K562 (cell line): ENCODE results near the gene RHD. TPM values are rescaled to one million over a fixed set of nuclear protein-coding genes. Genes with fewer than 3 reads are reported as not detected.

Experiments
- ATAC-seq: fragments of 200-7000 bp; cut with Tn5 transposase; 3 replicates; pipeline ENCODE4 v1.9.1; 2020; ENCODE audit warnings: moderate library complexity
- BruUV-seq: library from RNA; stranded (reverse); fragments of 400-500 nt; replicated peaks from 2 replicates; lab custom pipeline; 2021; lab: Mats Ljungman, UMichigan
- CTCF ChIA-PET: fragments of 300-600 bp; formaldehyde crosslinking; extraction: SDS; loops from one replicate; lab custom pipeline; 2021; ENCODE audit warnings: low intra/inter-chr PET ratio; lab: Yijun Ruan, JAX
- POLR2A ChIA-PET: fragments of 300-600, 350-650 bp; sonication (Branson Sonifier 250); formaldehyde crosslinking; extraction: SDS; loops from one replicate; lab custom pipeline; 2021; ENCODE audit warnings: antibody characterized with exemption, inconsistent platforms; lab: Yijun Ruan, JAX
- DNase-seq, 4 experiments: peaks; one replicate each; pipeline versions ENCODE4 v3.0.0 to v3.0.0-alpha.2; 2011 to 2018; ENCODE audit warnings: low spot score in 3 of 4, mixed read lengths in 3 of 4; ENCODE audit errors: extremely low read depth in 1 of 4
- FAIRE-seq: peaks from 2 replicates; lab custom pipeline; 2011; peaks lifted over from hg19 to GRCh38; lab: Jason Lieb, UNC
- H2AFZ ChIP-seq: 2 replicates; pipeline ENCODE4 v1.6.0; 2011; ENCODE audit warnings: low read depth, low read length, control low read depth, inconsistent platforms
- H3K27ac ChIP-seq: fragments of 200-600 bp; 3 replicates; pipeline ENCODE4 v1.8.0; 2011; ENCODE audit warnings: low read depth, mild to moderate bottlenecking, control low read depth, inconsistent platforms, low read length, moderate library complexity, mixed read lengths; ENCODE audit errors: extremely low read depth
- H3K27me3 ChIP-seq, 2 experiments: fragments of 300-600 bp in 1 of 2; 2 replicates in 1 of 2; 3 replicates in 1 of 2; pipeline versions ENCODE4 v1.6.0 to v1.8.0; 2011; ENCODE audit warnings: inconsistent platforms in 2 of 2, low read length in 2 of 2, mild to moderate bottlenecking in 1 of 2, mixed read lengths in 1 of 2, moderate library complexity in 1 of 2; ENCODE audit not compliant: control insufficient read depth in 2 of 2, insufficient read depth in 2 of 2
- H3K36me3 ChIP-seq: fragments of 300-600 bp; 3 replicates; pipeline ENCODE4 v1.8.0; 2011; ENCODE audit warnings: mild to moderate bottlenecking, low read length, inconsistent platforms; ENCODE audit not compliant: control insufficient read depth, insufficient read depth
- H3K4me1 ChIP-seq, 2 experiments: fragments of 200-600 bp in 1 of 2; replicated peaks in 1 of 2; 2 replicates in 1 of 2; 3 replicates in 1 of 2; pipeline versions ENCODE4 v1.5.1 to v1.8.0; 2011; ENCODE audit warnings: inconsistent platforms in 2 of 2, low read length in 2 of 2, mild to moderate bottlenecking in 1 of 2, mixed read lengths in 1 of 2, moderate library complexity in 1 of 2; ENCODE audit not compliant: control insufficient read depth in 2 of 2, insufficient read depth in 2 of 2
- H3K4me2 ChIP-seq: 2 replicates; pipeline ENCODE4 v1.6.1; 2011; ENCODE audit warnings: low read length, control low read depth, inconsistent platforms, mixed read lengths; ENCODE audit not compliant: insufficient read depth
- H3K4me3 ChIP-seq: fragments of 200-600 bp; sonication (generic), shearing (Covaris generic); 2 replicates; pipeline ENCODE4 v1.5.1; 2016; ENCODE audit warnings: control low read depth, inconsistent platforms
- H3K79me2 ChIP-seq: fragments of 200-600 bp; 3 replicates; pipeline ENCODE4 v1.8.0; 2011; ENCODE audit warnings: low read length, inconsistent platforms; ENCODE audit not compliant: control insufficient read depth, insufficient read depth
- H3K9ac ChIP-seq, 2 experiments: 2 replicates each; pipeline versions ENCODE4 v1.6.0 to v1.6.1; 2011; ENCODE audit warnings: low read depth in 2 of 2, low read length in 2 of 2, control low read depth in 1 of 2, inconsistent platforms in 1 of 2, mild to moderate bottlenecking in 1 of 2, mixed read lengths in 1 of 2; ENCODE audit not compliant: insufficient read depth in 1 of 2
- H3K9me1 ChIP-seq: one replicate; pipeline ENCODE4 v1.6.0; 2011; ENCODE audit warnings: inconsistent platforms, mild to moderate bottlenecking, low read length, moderate library complexity; ENCODE audit not compliant: control insufficient read depth, insufficient read depth
- H3K9me3 ChIP-seq: replicated peaks from 2 replicates; pipeline ENCODE4 v1.5.1; 2011; ENCODE audit warnings: low read depth, low read length, inconsistent platforms; ENCODE audit not compliant: control insufficient read depth, insufficient read depth
- H4K20me1 ChIP-seq: replicated peaks from 2 replicates; pipeline ENCODE4 v1.6.1; 2011; ENCODE audit warnings: low read length, inconsistent platforms, mixed read lengths; ENCODE audit not compliant: control insufficient read depth, insufficient read depth
- ARID1B ChIP-seq: fragments of 450-650 bp; IDR thresholded peaks from 2 replicates; pipeline ENCODE4 v1.6.1; 2016; ENCODE audit warnings: antibody characterized with exemption, mild to moderate bottlenecking, inconsistent platforms
- CC2D1A ChIP-seq: fragments of 450-650 bp; IDR thresholded peaks from 2 replicates; pipeline ENCODE4 v1.6.1; 2017; ENCODE audit warnings: mild to moderate bottlenecking
- CREM ChIP-seq: IDR thresholded peaks from 2 replicates; pipeline ENCODE4 v1.6.1; 2014; ENCODE audit warnings: antibody characterized with exemption, low read depth
- ETV1 ChIP-seq: fragments of 450-650 bp; conservative IDR thresholded peaks from 2 replicates; pipeline ENCODE4 v1.6.1; 2016; ENCODE audit warnings: missing genetic modification characterization, control low read depth, low read depth, missing compliant biosample characterization
- ETV5 ChIP-seq: sonication (generic); formaldehyde crosslinking; IDR thresholded peaks from 2 replicates; pipeline ENCODE4 v1.4.0; 2020; ENCODE audit warnings: low read depth, mild to moderate bottlenecking, missing genetic modification reagents
- HDAC1 ChIP-seq, 2 experiments: fragments of 450-650 bp; IDR thresholded peaks; 2 replicates each; pipeline ENCODE4 v1.6.1; 2016 to 2017; ENCODE audit warnings: inconsistent platforms in 1 of 2, mild to moderate bottlenecking in 1 of 2, moderate library complexity in 1 of 2
- LARP7 ChIP-seq: fragments of 450-650 bp; IDR thresholded peaks from 2 replicates; pipeline ENCODE4 v1.6.1; 2016
- MTA1 ChIP-seq: fragments of 450-650 bp; IDR thresholded peaks from 2 replicates; pipeline ENCODE4 v1.6.1; 2017; ENCODE audit warnings: borderline replicate concordance
- MTA3 ChIP-seq: fragments of 450-650 bp; formaldehyde crosslinking; IDR thresholded peaks from 2 replicates; pipeline ENCODE4 v1.6.1; 2017; ENCODE audit warnings: mild to moderate bottlenecking, borderline replicate concordance
- RCOR1 ChIP-seq, 2 experiments: IDR thresholded peaks; 2 replicates each; pipeline ENCODE4 v1.6.1; 2012; ENCODE audit warnings: low read depth in 2 of 2, low read length in 2 of 2, borderline replicate concordance in 1 of 2, improper control_type of control experiment in 1 of 2
- SMARCA4 ChIP-seq: fragments of 450-650 bp; IDR thresholded peaks from 2 replicates; pipeline ENCODE4 v1.6.1; 2016
- SRF ChIP-seq, 2 experiments: fragments of 250-450, 450-650 bp in 1 of 2; sonication (Bioruptor Pico) in 1 of 2; sonication (generic) in 1 of 2; formaldehyde crosslinking; IDR thresholded peaks; 2 replicates each; pipeline versions ENCODE4 v1.5.0 to v1.5.1; 2020 to 2022; ENCODE audit warnings: mild to moderate bottlenecking in 1 of 2, missing genetic modification reagents in 1 of 2
- ZEB2 ChIP-seq: fragments of 450-650 bp; IDR thresholded peaks from 2 replicates; pipeline ENCODE4 v1.6.1; 2016
- ZNF592 ChIP-seq: fragments of 450-650 bp; IDR thresholded peaks from 2 replicates; pipeline ENCODE4 v1.6.1; 2017; ENCODE audit warnings: antibody characterized with exemption, mild to moderate bottlenecking
- ZNF76 ChIP-seq: fragments of 250-450 bp; sonication (Bioruptor Pico); IDR thresholded peaks from 2 replicates; pipeline ENCODE4 v1.4.0; 2020; ENCODE audit warnings: mild to moderate bottlenecking, moderate library complexity, borderline replicate concordance
- WGBS: fragments of 100-300 bp; shearing (Covaris generic); methylation state at CpG from one replicate; pipeline ENCODE4 v1.1.6; 2016; ENCODE audit warnings: low coverage, mixed read lengths; ENCODE audit not compliant: insufficient coverage; ENCODE audit errors: missing lambda C conversion rate; 5-methylcytosine and 5-hydroxymethylcytosine counted together
- in situ Hi-C: fragments of 300-500 bp; cut with MboI; formaldehyde crosslinking; loops from 4 replicates; pipeline ENCODE4 v1.15.0; 2018; ENCODE audit warnings: inconsistent platforms, mixed read lengths
- intact Hi-C: fragments of 100-400 bp; cut with micrococcal nuclease; formaldehyde crosslinking; loops from 2 replicates; pipeline ENCODE4 v1.14.2; 2022
- polyA plus RNA-seq, 8 experiments: library from polyadenylated mRNA; depleted of rRNA in 4 of 8; stranded (reverse) in 5 of 8; unstranded in 3 of 8; fragments of >200 nt; fragmentation: Nextera tagmentation in 2 of 8; fragmentation: Illumina TruSeq in 1 of 8; extraction: Ambion mirVana in 2 of 8; extraction: Trizol in 1 of 8; gene quantifications; 2 replicates each; pipeline versions ENCODE4 v1.2.1 to v1.2.3, GENCODE V29; 2011 to 2014; ENCODE audit warnings: inconsistent platforms in 1 of 8, missing spikeins in 1 of 8
- total RNA-seq, 7 experiments: library from RNA; depleted of rRNA in 6 of 7; stranded (reverse); fragments of >200 nt in 6 of 7; fragmentation: Illumina TruSeq in 2 of 7; extraction: Trizol in 2 of 7; gene quantifications; 2 replicates each; pipeline versions ENCODE4 v1.2.1 to v1.2.3, GENCODE V29; 2011 to 2021; ENCODE audit warnings: low replicate concordance in 1 of 7
- TF ChIP-seq, protein P1 (sequence below), 2 experiments: IDR thresholded peaks in 1 of 2; conservative IDR thresholded peaks in 1 of 2; 2 replicates each; pipeline ENCODE4 v1.6.1; 2016; ENCODE audit warnings: low read depth in 2 of 2, mild to moderate bottlenecking in 1 of 2, missing compliant biosample characterization in 1 of 2, missing genetic modification characterization in 1 of 2, moderate library complexity in 1 of 2

RHD gene
- total and polyA plus RNA-seq, 9 of the 15 experiments (the other 6 are each of a cell fraction or from before 2014, with no cell fraction given), result 8.8 to 32.4 (median 15.0) TPM

DNA sequence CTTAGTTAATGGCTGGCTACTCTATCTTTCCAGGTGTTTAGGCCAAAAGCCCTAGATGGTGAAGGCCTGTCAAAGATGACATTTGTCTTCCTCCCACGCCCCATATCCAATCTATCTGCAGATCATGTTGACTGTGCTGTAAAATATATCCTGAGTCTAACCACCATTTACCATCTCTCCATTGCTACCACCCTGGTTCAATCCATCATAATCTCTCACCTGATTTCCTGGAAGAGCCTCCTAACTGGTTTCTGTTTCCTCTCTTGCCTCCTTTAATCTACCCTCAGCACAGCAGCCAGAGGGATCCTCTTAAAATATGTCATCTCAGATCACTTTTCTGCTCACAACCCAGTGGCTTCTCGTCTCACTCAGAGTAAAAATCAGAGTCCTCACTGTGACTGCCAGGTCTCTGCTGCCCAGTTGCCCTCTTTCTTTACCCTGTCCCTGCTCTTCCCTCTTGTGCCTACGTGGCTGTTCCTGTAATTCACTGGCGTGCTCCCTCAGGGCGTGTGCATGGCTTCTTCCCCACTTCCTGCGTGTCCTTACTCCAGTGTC lies 83.6 kb downstream of the RHD start:
- Histone ChIP-seq H3K4me3 (no peak overlapping the region), H3K36me3 (peaks cover 69% of the 10 kb centered on the region), H3K9me3 (no peaks in the 10 kb centered on the region), H3K27me3 (no peaks in the 10 kb centered on the region), H3K9ac (peak overlapping the region in 1 of 2 experiments; percentile 79; a peak in 1 of 4 replicates), H3K27ac (peak overlapping the region; percentile 46), H3K4me1 (peaks cover 4 to 16% of the 10 kb centered on the region in 2 experiments; a peak in 4 of 5 replicates), H3K79me2 (no peaks in the 10 kb centered on the region), H4K20me1 (no peaks in the 10 kb centered on the region), H3K4me2 (peak overlapping the region; percentile 42), H3K9me1 (peaks cover 5% of the 10 kb centered on the region), H2AFZ (no peak overlapping the region)
- CTCF ChIA-PET, result no interaction called here
- DNase-seq (peak; percentile 28 to 66 (median 37)), ATAC-seq (peak; percentile 82), FAIRE-seq (peak; percentile 62)
- BruUV-seq, result no TSS peak
- WGBS, result 10% methylated on average over 6 of the region's 6 CpGs
- POLR2A ChIA-PET, result interaction anchor here (1.1 kb wide), 1 partner anchor 124 kb away, joined by 3 read pairs; the partner anchor contains the start of gene SYF2
- in situ Hi-C loops, result no loop called here
- intact Hi-C loops, result no loop called here
- peak in 1 of 2 experiments; percentile 69; a peak in 1 of 4 replicates for TF ChIP-seq HDAC1 (IDR thresholded peaks at IDR 0.05)
- TF ChIP-seq ETV5 (CRISPR knock-in tag), result peak; percentile 59; the same call in 1 of the 2 replicates
- TF ChIP-seq MTA3, result 0 out of 2 replicates have a peak, but pooled peaks have one; percentile 28
- peak; percentile 79 for TF ChIP-seq ARID1B
- peak; percentile 54; the same call in 1 of the 2 replicates for TF ChIP-seq SMARCA4
- TF ChIP-seq CC2D1A, result peak; percentile 85; the same call in 1 of the 2 replicates
- peak; percentile 95 for TF ChIP-seq ZEB2
- peak in 1 of 2 experiments; percentile 83; a peak in 2 of 4 replicates for TF ChIP-seq RCOR1 (IDR thresholded peaks at IDR 0.05; ENCODE audit: borderline replicate concordance in 1 of 2, low read depth in 2 of 2, low read length in 2 of 2)
- TF ChIP-seq LARP7, result 0 out of 2 replicates have a peak, but pooled peaks have one; percentile 28
- 0 out of 2 replicates have a peak, but pooled peaks have one; percentile 18 for TF ChIP-seq CREM
- TF ChIP-seq ZNF592, result no peak
- TF ChIP-seq, protein P1, sequence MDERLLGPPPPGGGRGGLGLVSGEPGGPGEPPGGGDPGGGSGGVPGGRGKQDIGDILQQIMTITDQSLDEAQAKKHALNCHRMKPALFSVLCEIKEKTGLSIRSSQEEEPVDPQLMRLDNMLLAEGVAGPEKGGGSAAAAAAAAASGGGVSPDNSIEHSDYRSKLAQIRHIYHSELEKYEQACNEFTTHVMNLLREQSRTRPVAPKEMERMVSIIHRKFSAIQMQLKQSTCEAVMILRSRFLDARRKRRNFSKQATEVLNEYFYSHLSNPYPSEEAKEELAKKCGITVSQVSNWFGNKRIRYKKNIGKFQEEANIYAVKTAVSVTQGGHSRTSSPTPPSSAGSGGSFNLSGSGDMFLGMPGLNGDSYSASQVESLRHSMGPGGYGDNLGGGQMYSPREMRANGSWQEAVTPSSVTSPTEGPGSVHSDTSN (CRISPR knock-in tag; IDR thresholded peaks at IDR 0.05; ENCODE audit: low read depth), result no peak
- TF ChIP-seq, protein P1 (tag; conservative IDR thresholded peaks at IDR 0.05; ENCODE audit: low read depth), result peak; percentile 89
- TF ChIP-seq MTA1, result peak; percentile 55; the same call in 1 of the 2 replicates
- 0 out of 2 replicates have a peak, but pooled peaks have one; percentile 27 for TF ChIP-seq ZNF76 (CRISPR knock-in tag)
- peak in 1 of 2 experiments; percentile 83; a peak in 1 of 4 replicates for TF ChIP-seq SRF (CRISPR knock-in tag; IDR thresholded peaks at IDR 0.05)
- TF ChIP-seq ETV1 (tag), result peak; percentile 53
